Jurkat, Clone E6-1 (cell line): Measurements from ENCODE around the gene PRKCA.

ENCODE experiments used
- DNase-seq: peaks from one replicate; pipeline ENCODE4 v3.0.0-alpha.2; 2011; ENCODE audit warnings: low read depth, low spot score
- H3K4me3 ChIP-seq: 2 replicates; pipeline ENCODE4 v1.5.1; 2011; ENCODE audit warnings: mild to moderate bottlenecking, low read length, control low read depth, moderate library complexity

Gene PRKCA

DNA sequence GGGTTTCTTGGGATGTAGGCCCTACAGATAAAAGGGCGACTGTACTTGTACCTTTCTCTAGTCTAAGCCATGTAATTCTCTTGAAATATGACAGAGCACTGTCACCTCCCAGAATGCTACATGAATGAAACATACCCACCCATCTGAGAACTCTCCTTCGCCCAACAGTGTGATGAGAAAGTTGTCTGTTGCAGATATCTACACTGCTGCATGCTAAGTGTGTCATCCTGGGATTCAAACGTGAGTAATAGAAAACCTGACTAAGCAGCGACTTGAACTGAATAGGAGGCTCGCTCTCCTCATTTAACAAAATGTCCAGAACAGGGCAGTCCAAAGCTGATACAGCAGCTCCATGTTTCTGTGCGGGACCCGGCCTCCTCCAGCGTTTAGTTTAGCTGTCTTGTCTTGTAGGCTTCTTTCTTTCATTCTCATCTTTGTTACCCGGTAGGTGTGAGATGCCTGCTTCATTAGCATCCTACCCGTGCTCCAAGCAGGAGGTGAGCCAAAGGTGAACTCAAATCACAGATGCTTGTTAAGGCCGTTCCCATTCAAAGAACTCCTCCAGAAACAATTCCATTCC, 211.9 kb downstream of the PRKCA start:
- no peak for DNase-seq
- H3K4me3 ChIP-seq = no peak overlapping the region

- H3K4me3 ChIP-seq = no peak overlapping the region
- DNase-seq = no peak
Observed at GRCh38 chr17:66515974-66516373, 213.6 kb downstream of the PRKCA start.

DNA sequence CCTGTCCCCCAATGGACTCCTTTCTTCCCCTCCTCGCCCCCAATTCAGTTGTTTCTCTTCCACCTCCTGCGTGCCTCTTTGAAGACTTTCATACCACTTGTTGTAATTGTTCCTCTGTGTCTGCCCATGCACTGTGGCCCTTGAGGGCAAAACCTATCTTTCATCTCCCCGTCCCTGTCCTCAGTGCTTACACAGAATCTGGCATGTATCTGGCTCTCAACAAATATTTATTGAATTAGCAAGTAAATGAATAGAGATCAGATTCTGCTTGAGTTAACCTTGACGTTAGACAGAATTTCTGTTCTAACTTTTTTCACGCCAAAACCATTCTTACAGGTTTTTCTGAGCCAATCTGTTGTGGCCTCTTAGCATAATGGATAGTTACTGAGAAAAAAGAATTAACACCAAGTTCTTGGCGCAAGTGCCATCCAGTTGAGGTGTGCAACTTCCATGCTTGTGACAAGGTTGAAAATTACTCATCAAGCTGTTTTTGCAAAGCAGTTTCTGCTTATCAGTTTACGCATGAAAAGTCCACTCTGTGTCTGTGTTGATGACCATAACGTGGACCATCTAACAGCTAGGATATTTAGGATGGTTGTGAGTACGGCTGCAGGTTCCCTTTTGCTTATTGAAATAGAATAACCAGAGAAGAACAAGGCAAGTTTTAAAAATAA, 215.1 kb downstream of the PRKCA start:
- no peak overlapping the region for H3K4me3 ChIP-seq
- no peak for DNase-seq

DNA sequence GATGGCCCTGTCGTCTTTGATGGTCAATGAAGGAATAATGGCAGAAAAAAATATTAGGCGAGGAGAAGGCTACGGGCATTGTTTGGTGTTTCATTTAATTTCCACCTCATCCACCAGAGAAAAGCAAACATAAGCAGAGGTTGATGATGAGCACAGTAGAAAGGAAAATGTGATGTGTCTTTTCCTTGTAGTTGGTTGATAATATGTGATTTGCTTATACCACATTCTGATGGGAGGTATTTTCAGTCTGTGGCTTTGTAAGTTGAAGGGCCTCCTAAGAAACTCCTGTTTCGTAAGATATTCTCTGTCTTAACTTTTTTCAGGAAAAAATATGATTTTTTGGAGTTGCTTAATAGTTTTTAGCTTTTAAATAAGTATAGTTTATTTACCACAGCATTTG, 215.7 kb downstream of the PRKCA start:
- no peak overlapping the region for H3K4me3 ChIP-seq
- no peak for DNase-seq

DNA sequence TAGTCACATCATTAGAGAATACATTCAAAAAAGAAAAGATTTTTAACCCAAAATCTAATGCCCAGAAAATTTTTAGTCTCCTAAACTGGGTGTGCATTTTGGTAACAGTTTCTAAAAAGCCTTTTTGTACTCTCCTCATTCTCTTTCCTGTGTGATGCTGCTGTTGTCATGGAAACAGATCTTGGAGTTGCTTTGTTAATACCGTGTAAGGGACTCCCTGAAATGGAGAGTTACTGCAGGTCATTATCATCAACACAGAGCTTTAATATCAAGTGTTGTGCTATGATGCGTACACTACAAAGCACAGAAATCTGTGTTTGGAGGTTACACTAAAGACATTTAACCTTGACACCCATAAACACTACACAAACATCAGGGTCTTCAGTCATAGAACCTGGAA, 216.3 kb downstream of the PRKCA start:
- DNase-seq = no peak
- no peak overlapping the region for H3K4me3 ChIP-seq

DNA sequence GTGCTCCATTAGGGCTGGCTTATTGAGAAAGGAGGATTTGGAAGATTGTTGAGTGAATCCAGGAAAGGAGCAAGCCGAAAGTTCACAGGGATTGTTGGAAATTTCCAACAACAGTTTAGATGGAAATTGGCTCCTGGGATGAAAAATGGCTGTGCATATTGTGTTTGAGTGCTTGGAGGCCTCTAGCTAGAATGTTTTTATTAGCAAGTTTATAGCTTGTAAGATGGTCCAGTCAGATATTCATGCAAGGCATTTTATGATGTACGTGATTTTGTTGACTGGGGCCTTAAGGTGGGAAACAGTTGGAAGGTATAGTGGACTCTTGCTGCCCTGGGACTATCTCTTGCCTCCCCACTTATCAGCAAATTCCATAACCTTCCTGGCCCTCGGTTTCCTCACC, 216.7 kb downstream of the PRKCA start:
- no peak overlapping the region for H3K4me3 ChIP-seq
- DNase-seq = no peak

GRCh38 chr17:66520999-66521398, 218.6 kb downstream of the PRKCA start:
- DNase-seq = no peak

DNA sequence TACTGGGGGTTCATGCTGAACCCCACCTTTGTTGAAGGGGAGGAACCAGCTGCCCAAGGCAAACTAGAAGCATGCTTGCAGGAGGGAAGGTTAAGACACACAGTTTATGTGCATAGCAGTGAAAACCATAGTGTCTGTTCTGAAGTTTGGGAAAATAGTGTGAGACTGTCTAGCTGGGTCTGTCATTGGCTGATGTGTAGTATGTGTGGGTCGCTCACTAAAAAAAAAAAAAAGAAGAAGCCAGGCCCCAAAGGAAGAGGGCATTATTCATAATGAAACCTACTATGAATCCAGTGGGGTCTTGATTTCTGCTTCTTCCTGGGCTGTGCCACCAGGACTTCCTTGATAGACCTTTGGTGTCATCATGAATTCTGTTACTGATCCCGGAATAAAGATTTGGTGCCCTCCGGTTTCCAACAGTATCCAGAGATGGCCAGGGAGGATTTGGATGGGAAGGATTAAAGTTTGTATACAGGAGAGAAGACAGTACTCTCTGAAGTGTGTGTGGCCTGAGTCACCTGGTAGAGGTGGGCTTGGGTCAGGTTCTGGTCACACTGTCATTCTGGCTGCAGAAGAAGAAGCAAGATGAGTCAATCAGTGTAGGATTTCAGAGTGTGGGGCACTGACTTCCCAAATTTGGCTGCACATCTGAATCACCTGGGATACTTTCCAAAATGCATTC, 220.3 kb downstream of the PRKCA start:
- H3K4me3 ChIP-seq = no peak overlapping the region
- DNase-seq = no peak

More at GRCh38 chr17:66520999-66521398, 218.6 kb downstream of the PRKCA start:
- no peak overlapping the region for H3K4me3 ChIP-seq

- no peak for DNase-seq
- no peak overlapping the region for H3K4me3 ChIP-seq
Observed at GRCh38 chr17:66523378-66524200, 221.2 kb downstream of the PRKCA start.

- H3K4me3 ChIP-seq = no peak overlapping the region
- DNase-seq = peak; percentile 70
Observed at GRCh38 chr17:66524877-66525276, 222.5 kb downstream of the PRKCA start.

DNA sequence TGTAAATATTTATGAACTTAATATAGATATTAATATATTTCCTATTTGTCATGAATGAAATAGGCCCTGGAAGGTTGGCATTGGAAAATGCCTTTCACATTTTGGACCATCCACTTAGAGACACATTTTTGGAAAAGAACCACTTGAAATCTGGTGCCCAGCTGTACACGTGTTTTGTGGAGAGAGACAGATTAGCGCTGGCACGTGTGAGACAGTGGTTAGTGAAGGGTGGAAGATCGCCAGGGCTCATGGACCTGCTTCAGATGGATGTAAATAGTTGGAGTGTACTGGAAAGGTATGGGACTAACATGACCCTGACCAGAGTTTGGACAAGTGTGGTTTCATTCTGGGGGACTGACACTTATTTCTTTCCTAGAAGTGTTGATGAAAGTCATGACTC, 222.9 kb downstream of the PRKCA start:
- no peak overlapping the region for H3K4me3 ChIP-seq
- DNase-seq = no peak

- peak; percentile 95 for DNase-seq
- no peak overlapping the region; the same call in 1 of the 2 replicates for H3K4me3 ChIP-seq
Observed at GRCh38 chr17:66526827-66527226, 224.4 kb downstream of the PRKCA start.

GRCh38 chr17:66527335-66527734, 224.9 kb downstream of the PRKCA start:
- no peak for DNase-seq
- H3K4me3 ChIP-seq = peak overlapping the region; percentile 8; the same call in 1 of the 2 replicates

GRCh38 chr17:66531851-66532295, 229.5 kb downstream of the PRKCA start:
- no peak for DNase-seq
- H3K4me3 ChIP-seq = no peak overlapping the region

DNA sequence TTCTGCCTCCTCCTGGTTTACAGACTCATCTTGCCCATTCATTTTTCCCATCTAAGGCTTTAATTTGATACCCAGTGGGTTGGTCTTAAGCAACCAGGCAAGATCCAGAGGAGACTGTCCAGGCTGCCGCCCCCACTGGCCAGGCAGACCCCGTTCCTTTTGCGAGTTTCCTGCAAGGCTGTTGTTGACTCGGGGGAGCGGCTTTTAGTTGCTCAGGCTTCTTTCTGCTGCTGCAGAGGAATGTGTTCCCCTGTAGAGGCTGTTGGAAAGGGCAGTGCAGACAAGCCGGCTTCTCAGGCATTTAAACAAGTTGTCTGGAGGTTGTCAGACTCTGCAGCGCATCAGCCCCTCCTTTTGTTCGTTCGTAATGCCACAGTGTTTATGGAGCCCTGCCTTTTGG, 231.2 kb downstream of the PRKCA start:
- no peak overlapping the region for H3K4me3 ChIP-seq
- DNase-seq = no peak

- DNase-seq = no peak
- H3K4me3 ChIP-seq = no peak overlapping the region
Observed at GRCh38 chr17:66533986-66534385, 231.6 kb downstream of the PRKCA start.

DNA sequence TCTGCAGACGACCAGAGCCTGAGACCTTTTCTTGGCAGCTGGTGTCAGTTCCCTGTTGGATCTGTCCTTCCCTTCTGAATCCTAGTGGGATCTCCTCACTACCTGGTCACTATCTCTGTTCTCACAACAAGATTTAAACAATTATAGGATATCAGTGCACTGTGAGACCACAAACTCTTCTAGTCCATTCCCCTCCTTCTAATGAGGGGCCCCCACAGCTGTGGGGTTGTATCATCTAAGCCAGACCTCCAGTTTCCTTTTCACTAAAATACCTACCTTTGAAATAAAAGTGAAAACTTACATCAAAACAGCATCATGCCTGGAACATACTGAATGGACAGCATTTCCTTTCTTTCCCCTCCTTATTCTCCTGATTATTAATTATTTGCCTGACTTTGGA, 233.2 kb downstream of the PRKCA start:
- no peak for DNase-seq
- H3K4me3 ChIP-seq = no peak overlapping the region

DNA sequence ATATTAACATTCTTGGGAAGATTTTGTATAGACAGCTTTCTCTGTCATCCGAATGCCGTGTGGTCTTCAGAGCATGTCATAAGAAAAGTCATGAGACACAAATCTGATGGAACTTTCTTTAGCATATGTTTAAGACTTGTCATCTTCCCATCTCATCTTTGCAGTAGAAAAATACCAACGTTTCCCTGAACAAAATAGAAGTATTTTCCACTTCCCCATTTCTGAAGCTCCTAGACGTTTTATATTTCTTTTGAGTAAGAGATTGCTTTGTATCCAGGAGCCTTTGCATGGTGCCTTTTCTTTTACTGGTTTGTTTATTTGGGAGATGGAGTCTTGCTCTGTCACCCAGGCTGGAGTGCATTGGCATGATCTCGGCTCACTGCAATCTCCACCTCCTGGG, 235.1 kb downstream of the PRKCA start:
- no peak for DNase-seq
- H3K4me3 ChIP-seq = no peak overlapping the region

DNA sequence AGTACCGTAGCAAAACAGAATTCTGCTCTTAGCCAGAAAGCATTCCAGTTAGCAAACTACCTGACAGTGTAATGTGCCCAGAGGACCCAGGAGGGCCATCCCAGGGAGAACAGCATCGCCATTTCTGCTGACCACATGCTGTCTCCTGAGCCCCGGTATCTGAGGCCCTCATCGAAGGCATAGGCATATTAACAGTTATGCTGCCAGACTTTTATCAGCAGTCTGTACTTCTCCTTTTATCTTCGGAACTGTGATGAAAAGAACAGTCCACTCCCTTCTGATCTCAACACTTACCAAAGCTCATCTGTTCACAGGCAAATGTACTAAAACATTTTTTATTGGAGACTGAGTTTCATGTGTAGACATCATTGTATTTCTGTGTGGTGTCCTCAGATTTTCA, 236.4 kb downstream of the PRKCA start:
- DNase-seq = no peak
- no peak overlapping the region for H3K4me3 ChIP-seq
